DMS153 treated with DMSO at 0.1 percent for 48 hours (cell line): Measurements from ENCODE around the gene UGT1A9.
A peak's percentile ranks its signal among the peaks of the same experiment; 100 is the strongest.
"Not testable (repeated sequence)": the region's sequence is repeated elsewhere in the genome, so short reads cannot be mapped to it uniquely, and the experiment has no call there.

Experiments
- DNase-seq: peaks from one replicate; lab custom pipeline; 2025; ENCODE audit not compliant: unreplicated experiment; lab: John Stamatoyannopoulos, UW

The UGT1A9 gene

GRCh38 chr2:233711312-233712008 lies 39.8 kb downstream of the UGT1A9 start:
- peak; percentile 73 for DNase-seq

- DNase-seq = no peak
Observed at GRCh38 chr2:233712611-233713261, 41.0 kb downstream of the UGT1A9 start, which contains the start of gene UGT1A5. TSS of gene UGT1A5 (plus strand) at chr2:233712907. CDS start at chr2:233712992, 85 bp downstream.

GRCh38 chr2:233713262-233713615 lies 41.5 kb downstream of the UGT1A9 start:
- DNase-seq = no peak

- no peak for DNase-seq
Observed at GRCh38 chr2:233714121-233714520, 42.4 kb downstream of the UGT1A9 start.

- DNase-seq = no peak
Observed at GRCh38 chr2:233718552-233718951, 46.9 kb downstream of the UGT1A9 start, which contains the start of gene UGT1A4. TSS of gene UGT1A4 (plus strand) at chr2:233718736. CDS start at chr2:233718821, 85 bp downstream.

GRCh38 chr2:233728723-233729301 lies 57.1 kb downstream of the UGT1A9 start, which contains the start of gene UGT1A3:
TSS of gene UGT1A3 (plus strand) at chr2:233729042. CDS start at chr2:233729127, 85 bp downstream.
- DNase-seq = no peak

- peak; percentile 2 for DNase-seq
Observed at GRCh38 chr2:233736868-233737653, 65.4 kb downstream of the UGT1A9 start.

- DNase-seq = no peak
Observed at GRCh38 chr2:233740870-233741269, 69.2 kb downstream of the UGT1A9 start.

GRCh38 chr2:233743464-233744259 lies 72.0 kb downstream of the UGT1A9 start:
- DNase-seq = no peak

- no peak for DNase-seq
Observed at GRCh38 chr2:233745073-233745755, 73.5 kb downstream of the UGT1A9 start.

- DNase-seq = not testable (repeated sequence)
Observed at GRCh38 chr2:233745838-233746237, 74.1 kb downstream of the UGT1A9 start.

- DNase-seq = no peak
Observed at GRCh38 chr2:233746475-233747282, 75.0 kb downstream of the UGT1A9 start.

GRCh38 chr2:233747283-233747544 lies 75.5 kb downstream of the UGT1A9 start:
- DNase-seq = no peak

- DNase-seq = not testable (repeated sequence)
Observed at GRCh38 chr2:233750689-233751088, 79.0 kb downstream of the UGT1A9 start.

GRCh38 chr2:233751212-233752009 lies 79.7 kb downstream of the UGT1A9 start:
- DNase-seq = not testable (repeated sequence)

- no peak for DNase-seq
Observed at GRCh38 chr2:233754872-233755611, 83.3 kb downstream of the UGT1A9 start.

GRCh38 chr2:233756429-233757081 lies 84.9 kb downstream of the UGT1A9 start:
- no peak for DNase-seq
